Natural killer cell (primary cell): ENCODE results near the gene ALKAL2. TPM values are rescaled to one million over a fixed set of nuclear protein-coding genes. Genes with fewer than 3 reads are reported as not detected.
A peak's percentile ranks its signal among the peaks of the same experiment; 100 is the strongest.

ENCODE experiments used
- ATAC-seq, 3 donors: fragments of 150-1000 bp in 2 of 3; fragments of 200-7000 bp in 1 of 3; cut with Tn5 transposase; 1 replicate in 1 of 3; 2 replicates in 2 of 3; pipeline ENCODE4 v1.10.0; 2021; ENCODE audit warnings: mild to moderate bottlenecking in 2 of 3, moderate library complexity in 2 of 3
- DNase-seq, 2 donors: peaks; one replicate each; pipeline versions ENCODE4 v3.0.0 to v3.0.0-alpha.2; 2013 to 2021; ENCODE audit warnings: mixed read lengths in 1 of 2
- H3K27ac ChIP-seq: one replicate; pipeline ENCODE4 v1.5.1; 2013; ENCODE audit warnings: mild to moderate bottlenecking, low read length
- H3K27me3 ChIP-seq: one replicate; pipeline ENCODE4 v1.6.1; 2013; ENCODE audit warnings: low read length; ENCODE audit not compliant: control insufficient read depth, insufficient read depth
- H3K36me3 ChIP-seq: one replicate; pipeline ENCODE4 v1.6.1; 2013; ENCODE audit warnings: low read length; ENCODE audit not compliant: control insufficient read depth, insufficient read depth
- H3K4me1 ChIP-seq: one replicate; pipeline ENCODE4 v1.6.1; 2013; ENCODE audit warnings: low read length; ENCODE audit not compliant: control insufficient read depth, insufficient read depth
- H3K4me3 ChIP-seq: one replicate; pipeline ENCODE4 v1.5.1; 2013; ENCODE audit warnings: low read length
- H3K9me3 ChIP-seq: one replicate; pipeline ENCODE4 v1.6.1; 2013; ENCODE audit warnings: low read length; ENCODE audit not compliant: control insufficient read depth, insufficient read depth
- H3K27ac Mint-ChIP-seq, 2 donors: one replicate each; pipeline ENCODE4 v1.8.0; 2022; ENCODE audit warnings: mild to moderate bottlenecking in 2 of 2, mixed read lengths in 2 of 2, moderate library complexity in 1 of 2
- H3K27me3 Mint-ChIP-seq, 2 donors: one replicate each; pipeline ENCODE4 v1.8.0; 2022; ENCODE audit warnings: low read depth in 2 of 2, mixed read lengths in 2 of 2
- H3K36me3 Mint-ChIP-seq: one replicate; pipeline ENCODE4 v1.8.0; 2022; ENCODE audit warnings: mixed read lengths
- H3K4me1 Mint-ChIP-seq, 2 donors: one replicate each; pipeline ENCODE4 v1.8.0; 2022; ENCODE audit warnings: mixed read lengths in 2 of 2
- H3K4me3 Mint-ChIP-seq: one replicate; pipeline ENCODE4 v1.8.0; 2022; ENCODE audit warnings: mild to moderate bottlenecking, moderate library complexity, mixed read lengths
- H3K9me3 Mint-ChIP-seq, 2 donors: one replicate each; pipeline ENCODE4 v1.8.0; 2022; ENCODE audit warnings: mixed read lengths in 2 of 2
- CTCF ChIP-seq: fragments of 200-600 bp; IDR thresholded peaks from one replicate; pipeline ENCODE4 v1.8.0; 2022; ENCODE audit warnings: antibody characterized with exemption
- WGBS: methylation state at CpG from one replicate; pipeline ENCODE4 v1.1.7; 2013; ENCODE audit warnings: missing lambda C conversion rate; ENCODE audit not compliant: insufficient coverage; 5-methylcytosine and 5-hydroxymethylcytosine counted together
- intact Hi-C: fragments of 100-400 bp; cut with micrococcal nuclease; formaldehyde crosslinking; loops from one replicate; pipeline ENCODE4 v1.14.2; 2022
- total RNA-seq, 4 donors: library from RNA; stranded (reverse); fragments of 120-200 nt in 1 of 4; gene quantifications; one replicate each; pipeline versions ENCODE4 v1.2.3 to v1.2.4, GENCODE V29; 2013 to 2022

Gene ALKAL2
- total RNA-seq, 3 donors from 2014 or later (not counting 1 experiment from before 2014, with no cell fraction given) = 1.1 to 2.0 (median 1.7) TPM

DNA sequence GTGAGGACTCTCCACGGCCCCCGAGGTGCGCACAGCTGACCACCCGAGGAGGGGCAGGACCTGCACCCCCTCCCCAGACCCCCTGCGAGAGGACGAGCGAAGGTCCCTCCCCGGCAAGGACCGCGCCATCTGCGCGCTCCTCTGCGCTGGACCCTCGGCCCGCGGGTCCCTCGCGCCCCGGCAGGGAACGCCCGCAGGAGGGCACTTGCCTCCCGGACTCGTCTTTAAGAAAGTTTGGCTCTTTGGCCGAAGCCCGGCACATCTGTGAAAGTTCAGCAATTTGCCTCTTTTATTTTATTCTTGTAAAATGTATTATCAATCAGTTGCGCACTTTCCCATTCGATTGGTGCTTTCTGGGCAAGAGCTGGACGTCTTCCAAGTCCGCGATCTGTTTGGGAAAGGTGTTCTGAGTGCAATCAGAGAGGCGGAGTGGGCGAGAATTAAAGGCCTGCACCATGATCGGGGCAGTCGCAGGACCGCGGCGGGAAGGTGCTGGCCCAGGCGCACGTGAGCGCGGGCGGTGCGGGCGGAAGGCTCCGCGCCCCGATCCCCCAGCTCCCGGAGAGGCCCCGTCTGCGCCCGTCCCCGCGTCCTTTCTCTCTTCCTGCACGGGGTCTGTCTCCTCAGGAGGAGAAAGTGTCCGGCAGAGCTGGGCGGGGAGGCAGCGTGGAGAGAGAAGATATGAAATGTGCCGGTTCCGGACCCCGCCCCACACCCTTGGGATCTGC is 1.6 kb upstream of the ALKAL2 start:
- Histone ChIP-seq H3K9me3 (no peaks in the 10 kb centered on the region), H3K27me3 (peaks cover 16% of the 10 kb centered on the region), H3K4me1 (peaks cover 20% of the 10 kb centered on the region), H3K36me3 (no peaks in the 10 kb centered on the region), H3K27ac (no peak overlapping the region), H3K4me3 (peak overlapping the region; percentile 33)
- ATAC-seq (peak in 2 of 3 donors; percentile 41 to 55), DNase-seq (peak in 1 of 2 donors; percentile 21)
- WGBS = 3% methylated on average over 60 of the region's 60 CpGs
- H3K4me3 Mint-ChIP-seq = peak overlapping the region; percentile 87
- peaks cover 2 to 15% of the 10 kb centered on the region in 2 donors for H3K27me3 Mint-ChIP-seq
- no peak for TF ChIP-seq CTCF
- no peak overlapping the region for H3K27ac Mint-ChIP-seq
- intact Hi-C loops = no loop called here
- H3K4me1 Mint-ChIP-seq = peaks cover 0 to 9% of the 10 kb centered on the region in 2 donors
- H3K36me3 Mint-ChIP-seq = no peaks in the 10 kb centered on the region
- H3K9me3 Mint-ChIP-seq = no peaks in the 10 kb centered on the region

DNA sequence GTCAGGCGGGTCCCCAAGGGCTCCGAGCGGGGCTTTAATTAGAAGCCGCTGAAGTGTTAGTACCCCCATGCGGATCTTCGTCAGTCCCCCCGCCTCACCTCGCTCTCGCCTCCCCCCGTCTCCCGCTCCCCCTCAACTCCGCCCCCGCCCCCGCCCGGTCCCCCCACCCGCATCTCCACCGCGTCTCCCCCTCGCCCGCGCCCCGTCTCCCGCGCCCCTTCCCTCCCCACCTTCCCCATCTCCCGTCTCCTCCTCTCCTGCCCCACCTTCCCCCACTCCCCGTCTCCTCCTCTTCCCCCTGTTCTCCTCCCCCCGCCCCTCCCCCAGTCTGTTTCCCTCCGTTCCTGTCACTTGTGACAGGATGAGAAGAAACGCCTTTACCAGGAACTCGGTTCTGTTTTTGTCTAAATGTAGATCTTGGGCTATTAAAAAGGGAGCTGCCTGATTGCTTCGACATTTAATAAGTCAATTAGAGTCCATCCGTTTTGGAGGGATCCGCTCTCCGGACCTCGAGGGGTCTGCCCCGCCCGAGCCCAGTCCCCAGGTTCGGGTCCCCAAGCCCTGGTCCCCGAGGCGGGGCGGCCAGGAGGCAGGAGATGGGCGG is 969 bp upstream of the ALKAL2 start:
- Histone ChIP-seq H3K9me3 (no peaks in the 10 kb centered on the region), H3K27ac (no peak overlapping the region), H3K27me3 (peaks cover 16% of the 10 kb centered on the region), H3K4me3 (peak overlapping the region; percentile 33), H3K36me3 (no peaks in the 10 kb centered on the region), H3K4me1 (peaks cover 20% of the 10 kb centered on the region)
- WGBS = 1% methylated on average over 31 of the region's 42 CpGs
- no peak for DNase-seq
- ATAC-seq = no peak
- no peak overlapping the region for H3K27ac Mint-ChIP-seq
- TF ChIP-seq CTCF = no peak
- intact Hi-C loops = no loop called here
- H3K27me3 Mint-ChIP-seq = peaks cover 0 to 12% of the 10 kb centered on the region in 2 donors
- H3K4me3 Mint-ChIP-seq = peak overlapping the region; percentile 67
- H3K9me3 Mint-ChIP-seq = no peaks in the 10 kb centered on the region
- no peaks in the 10 kb centered on the region for H3K36me3 Mint-ChIP-seq
- peaks cover 0 to 9% of the 10 kb centered on the region in 2 donors for H3K4me1 Mint-ChIP-seq

- H3K27ac Mint-ChIP-seq = no peak overlapping the region
- Histone ChIP-seq H3K27me3 (peaks cover 16% of the 10 kb centered on the region), H3K4me3 (no peak overlapping the region), H3K9me3 (no peaks in the 10 kb centered on the region), H3K4me1 (peaks cover 20% of the 10 kb centered on the region), H3K27ac (no peak overlapping the region), H3K36me3 (no peaks in the 10 kb centered on the region)
- ATAC-seq (peak in 2 of 3 donors; percentile 49 to 70), DNase-seq (peak in 1 of 2 donors; percentile 18)
- TF ChIP-seq CTCF = no peak
- no peaks in the 10 kb centered on the region for H3K36me3 Mint-ChIP-seq
- H3K4me3 Mint-ChIP-seq = peak overlapping the region; percentile 21
- H3K4me1 Mint-ChIP-seq = peaks cover 0 to 9% of the 10 kb centered on the region in 2 donors
- H3K9me3 Mint-ChIP-seq = no peaks in the 10 kb centered on the region
- WGBS = 1% methylated on average over 45 of the region's 46 CpGs
- intact Hi-C loops = no loop called here
- peaks cover 0 to 12% of the 10 kb centered on the region in 2 donors for H3K27me3 Mint-ChIP-seq
Observed at GRCh38 chr2:287471-287885, 413 bp downstream of the ALKAL2 start.
